Activated B cell treated with CpG ODN at 0.5 μM for 24 hours (primary cell): Measurements from ENCODE around the gene OR8D1. TPM values are rescaled to one million over a fixed set of nuclear protein-coding genes. Genes with fewer than 3 reads are reported as not detected.

Experiments
- ATAC-seq: fragments of 200-7000 bp; cut with Tn5 transposase; one replicate; pipeline ENCODE4 v1.10.0; 2021; ENCODE audit warnings: low read depth, mild to moderate bottlenecking, moderate library complexity
- CTCF ChIA-PET: fragments of 350-600 bp; sonication (Branson Sonifier 250); formaldehyde crosslinking; loops from one replicate; lab custom pipeline; 2021; ENCODE audit warnings: antibody characterized with exemption; lab: Charles Lee
- POLR2A ChIA-PET: fragments of 350-600 bp; sonication (Branson Sonifier 250); formaldehyde crosslinking; loops from one replicate; lab custom pipeline; 2021; ENCODE audit warnings: antibody characterized with exemption; lab: Charles Lee
- DNase-seq: peaks from one replicate; pipeline ENCODE4 v3.0.0; 2022
- H3K27ac Mint-ChIP-seq: one replicate; pipeline ENCODE4 v1.8.0; 2020; ENCODE audit warnings: mixed read lengths
- H3K27me3 Mint-ChIP-seq: one replicate; pipeline ENCODE4 v1.8.0; 2021; ENCODE audit warnings: mixed read lengths
- H3K36me3 Mint-ChIP-seq: one replicate; pipeline ENCODE4 v1.8.0; 2021; ENCODE audit warnings: low read depth, mixed read lengths
- H3K4me1 Mint-ChIP-seq: one replicate; pipeline ENCODE4 v1.8.0; 2021; ENCODE audit warnings: mixed read lengths
- H3K4me3 Mint-ChIP-seq: one replicate; pipeline ENCODE4 v1.8.0; 2020; ENCODE audit warnings: mild to moderate bottlenecking, mixed read lengths
- H3K9me3 Mint-ChIP-seq: one replicate; pipeline ENCODE4 v1.8.0; 2020; ENCODE audit warnings: mixed read lengths
- CTCF ChIP-seq: fragments of 200-600 bp; IDR thresholded peaks from one replicate; pipeline ENCODE4 v1.8.0; 2022; ENCODE audit warnings: antibody characterized with exemption, mild to moderate bottlenecking
- intact Hi-C: fragments of 100-400 bp; cut with micrococcal nuclease; formaldehyde crosslinking; loops from one replicate; pipeline ENCODE4 v1.15.1; 2024
- total RNA-seq: library from RNA; stranded (reverse); gene quantifications from 2 replicates; pipeline ENCODE4 v1.2.3, GENCODE V29; 2022

The OR8D1 gene
- total RNA-seq, 1 donor from 2014 or later: not detected

- no peak for TF ChIP-seq CTCF
- Mint-ChIP-seq H3K36me3 (no peaks in the 10 kb centered on the region), H3K4me1 (peaks cover 7% of the 10 kb centered on the region), H3K27ac (no peak overlapping the region), H3K4me3 (no peak overlapping the region), H3K27me3 (no peaks in the 10 kb centered on the region), H3K9me3 (no peaks in the 10 kb centered on the region)
- ChIA-PET CTCF (no interaction called here), POLR2A (no interaction called here)
- intact Hi-C loops: loop anchor here (10.0 kb wide), 1 partner anchor 145 kb away; no protein-coding TSS in a partner anchor
- ATAC-seq: no peak
- no peak for DNase-seq
Observed at GRCh38 chr11:124339396-124340141, 25.8 kb upstream of the OR8D1 start.

DNA sequence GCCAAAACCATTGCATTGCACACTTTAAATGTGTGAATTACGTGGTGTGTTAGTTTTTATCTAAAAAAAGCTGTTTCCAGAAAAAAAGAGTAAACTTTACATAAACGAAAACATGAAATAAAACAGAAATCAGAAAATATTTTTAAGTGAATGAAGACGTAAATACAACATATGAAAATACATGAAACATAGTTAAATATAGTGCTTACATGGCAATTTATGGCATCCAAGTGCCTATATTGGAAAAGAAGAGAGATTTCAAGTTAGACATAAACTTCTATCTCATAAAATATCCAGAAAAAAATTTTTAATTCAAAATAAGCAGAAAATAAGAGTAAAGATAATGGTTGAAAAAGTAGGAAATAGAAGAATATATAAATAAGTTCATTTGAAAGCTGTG, 18.1 kb upstream of the OR8D1 start:
- intact Hi-C loops: loop anchor here (10.0 kb wide), 1 partner anchor 137 kb away; no protein-coding TSS in a partner anchor
- no peak for DNase-seq
- ATAC-seq: no peak
- ChIA-PET POLR2A (no interaction called here), CTCF (interaction anchor here (1.9 kb wide), 1 partner anchor 260 kb away, joined by 9 read pairs; no protein-coding TSS in a partner anchor)
- Mint-ChIP-seq H3K9me3 (no peaks in the 10 kb centered on the region), H3K4me1 (peaks cover 36% of the 10 kb centered on the region), H3K27ac (no peak overlapping the region), H3K4me3 (no peak overlapping the region), H3K27me3 (no peaks in the 10 kb centered on the region), H3K36me3 (no peaks in the 10 kb centered on the region)
- TF ChIP-seq CTCF: no peak

DNA sequence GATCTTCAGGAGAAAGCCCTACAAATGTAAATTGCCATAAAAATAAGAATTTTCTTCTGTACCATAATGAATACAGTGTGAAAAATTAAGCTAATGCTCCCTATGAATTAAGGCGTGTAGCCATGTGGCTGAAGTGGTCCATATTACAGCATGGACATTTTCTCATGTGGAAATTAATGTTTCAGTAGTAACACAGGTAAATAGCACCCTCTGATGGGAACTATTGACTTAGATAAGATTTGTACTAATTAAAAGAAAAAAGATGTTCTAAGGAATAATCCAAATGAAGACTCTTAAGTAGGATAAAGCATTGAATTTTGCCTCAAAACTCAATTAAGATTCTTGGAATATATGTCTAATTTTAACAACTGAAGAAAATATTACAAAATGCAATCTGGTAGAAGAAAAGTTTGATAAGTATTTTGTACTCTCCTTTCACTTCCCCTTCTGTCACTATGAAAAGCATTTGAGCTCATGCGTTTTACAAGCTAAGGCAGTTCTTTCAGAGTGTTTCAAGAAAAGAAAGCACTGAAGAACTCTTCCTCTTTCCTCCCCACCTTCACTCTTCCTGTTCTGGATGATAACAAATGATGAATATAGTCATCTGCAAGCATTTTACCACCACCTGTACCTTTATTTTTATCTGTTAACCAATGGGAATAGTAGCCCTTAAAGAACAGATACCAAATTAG, 16.2 kb upstream of the OR8D1 start:
- Mint-ChIP-seq H3K4me3 (peak overlapping the region; percentile 19), H3K9me3 (no peaks in the 10 kb centered on the region), H3K27me3 (no peaks in the 10 kb centered on the region), H3K36me3 (no peaks in the 10 kb centered on the region), H3K4me1 (peaks cover 49% of the 10 kb centered on the region), H3K27ac (peak overlapping the region; percentile 55)
- POLR2A ChIA-PET: no interaction called here
- intact Hi-C loops: loop anchor here (1.0 to 10.0 kb wide), 2 partner anchors 135 to 259 kb away; no protein-coding TSS in a partner anchor
- TF ChIP-seq CTCF: no peak
- DNase-seq (no peak), ATAC-seq (peak; percentile 84)
- CTCF ChIA-PET: interaction anchor here (0.7 to 1.9 kb wide), 5 partner anchors 12 to 264 kb away, joined by 3 to 9 read pairs (median 3); no protein-coding TSS in a partner anchor

- ChIA-PET CTCF (interaction anchor here (1.3 kb wide), 1 partner anchor 256 kb away, joined by 5 read pairs; no protein-coding TSS in a partner anchor), POLR2A (interaction anchor here (0.7 kb wide), 1 partner anchor 21 kb away, joined by 3 read pairs; no protein-coding TSS in a partner anchor)
- H3K9me3 Mint-ChIP-seq: no peaks in the 10 kb centered on the region
- ATAC-seq (no peak), DNase-seq (no peak)
- H3K4me1 Mint-ChIP-seq: peaks cover 54% of the 10 kb centered on the region
- intact Hi-C loops: no loop called here
- no peaks in the 10 kb centered on the region for H3K36me3 Mint-ChIP-seq
- TF ChIP-seq CTCF: no peak
- peak overlapping the region; percentile 8 for H3K27ac Mint-ChIP-seq
- no peak overlapping the region for H3K4me3 Mint-ChIP-seq
- H3K27me3 Mint-ChIP-seq: no peaks in the 10 kb centered on the region
Observed at GRCh38 chr11:124327775-124328174, 14.0 kb upstream of the OR8D1 start.

- no peak overlapping the region for H3K27ac Mint-ChIP-seq
- no peaks in the 10 kb centered on the region for H3K36me3 Mint-ChIP-seq
- ATAC-seq (no peak), DNase-seq (no peak)
- ChIA-PET CTCF (no interaction called here), POLR2A (no interaction called here)
- H3K4me3 Mint-ChIP-seq: no peak overlapping the region
- intact Hi-C loops: no loop called here
- H3K9me3 Mint-ChIP-seq: no peaks in the 10 kb centered on the region
- H3K4me1 Mint-ChIP-seq: peaks cover 20% of the 10 kb centered on the region
- no peak for TF ChIP-seq CTCF
- peaks cover 14% of the 10 kb centered on the region for H3K27me3 Mint-ChIP-seq
Observed at GRCh38 chr11:124322356-124322755, 8.6 kb upstream of the OR8D1 start.
